Mucosa of stomach (tissue), 1 donor: ENCODE measurements around the gene MRPL28.

Experiments
- H3K27me3 ChIP-seq: one replicate; pipeline ENCODE4 v1.7.0; 2013; ENCODE audit warnings: mild to moderate bottlenecking, low read length; ENCODE audit not compliant: control insufficient read depth, insufficient read depth
- H3K36me3 ChIP-seq: one replicate; pipeline ENCODE4 v1.7.0; 2013; ENCODE audit warnings: low read length; ENCODE audit not compliant: control insufficient read depth, insufficient read depth
- H3K4me1 ChIP-seq: one replicate; pipeline ENCODE4 v1.7.0; 2013; ENCODE audit warnings: mild to moderate bottlenecking, low read length; ENCODE audit not compliant: control insufficient read depth, insufficient read depth
- H3K4me3 ChIP-seq: one replicate; pipeline ENCODE4 v1.7.0; 2013; ENCODE audit warnings: low read length
- H3K9ac ChIP-seq: one replicate; pipeline ENCODE4 v1.7.0; 2013; ENCODE audit warnings: mild to moderate bottlenecking, low read length, moderate library complexity
- H3K9me3 ChIP-seq: one replicate; pipeline ENCODE4 v1.7.0; 2013; ENCODE audit warnings: mild to moderate bottlenecking, low read length, moderate library complexity; ENCODE audit not compliant: control insufficient read depth
- donor health status: Pancreatic carcinoma.

MRPL28 gene

DNA sequence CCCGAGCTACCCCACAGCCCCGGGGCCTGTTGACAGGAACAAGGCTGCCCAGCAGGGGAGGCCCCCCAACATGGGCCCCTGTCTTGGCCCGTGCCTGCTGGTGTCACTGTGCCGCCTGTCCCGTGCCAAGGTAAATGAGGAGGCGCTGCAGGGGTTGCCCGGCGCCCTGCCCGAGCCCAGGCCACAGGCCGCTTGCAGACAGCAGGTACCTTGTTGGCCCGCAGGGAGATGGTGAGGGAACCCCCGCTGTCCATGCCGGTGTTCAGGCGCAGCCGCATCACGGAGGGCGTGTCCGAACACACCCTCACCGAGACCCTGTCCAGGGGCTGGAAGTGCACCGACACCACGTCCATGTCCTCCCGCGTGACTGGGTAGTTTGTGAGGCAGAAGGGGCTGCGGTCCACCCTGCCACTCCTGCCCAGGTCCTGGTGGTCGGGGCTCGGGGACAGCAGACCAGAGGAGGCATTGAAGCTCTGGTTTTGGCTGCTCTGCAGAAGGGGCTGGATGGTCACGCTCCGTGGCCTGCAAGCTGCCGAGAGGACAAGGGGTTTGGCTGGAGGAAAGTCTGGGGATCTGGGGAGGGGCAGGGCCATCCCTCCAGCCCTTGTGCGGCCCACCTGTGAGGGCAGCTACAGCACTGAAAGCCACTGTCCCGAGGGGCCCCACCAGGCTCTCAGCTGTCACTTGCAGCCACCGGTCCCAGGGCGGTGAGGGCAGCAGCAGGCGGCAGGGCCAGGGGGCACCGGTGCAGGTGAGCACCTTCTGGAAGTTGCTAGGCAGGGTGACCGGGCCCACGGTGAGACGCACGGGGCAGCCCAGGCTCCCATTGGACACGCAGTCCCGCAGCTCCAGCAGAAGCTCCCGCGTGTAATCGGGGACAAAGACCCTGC, 5.8 kb upstream of the MRPL28 start:
- H3K36me3 ChIP-seq: peaks cover 10% of the 10 kb centered on the region

GRCh38 chr16:375212-375611, 4.9 kb upstream of the MRPL28 start:
- Histone ChIP-seq H3K9ac (no peak overlapping the region), H3K9me3 (no peaks in the 10 kb centered on the region), H3K4me3 (no peak overlapping the region), H3K36me3 (peaks cover 10% of the 10 kb centered on the region), H3K27me3 (no peaks in the 10 kb centered on the region), H3K4me1 (peaks cover 27% of the 10 kb centered on the region)

More for the DNA sequence above, 5.8 kb upstream of the MRPL28 start:
- Histone ChIP-seq H3K9ac (no peak overlapping the region), H3K9me3 (no peaks in the 10 kb centered on the region), H3K4me3 (no peak overlapping the region), H3K27me3 (no peaks in the 10 kb centered on the region), H3K4me1 (peaks cover 27% of the 10 kb centered on the region)

DNA sequence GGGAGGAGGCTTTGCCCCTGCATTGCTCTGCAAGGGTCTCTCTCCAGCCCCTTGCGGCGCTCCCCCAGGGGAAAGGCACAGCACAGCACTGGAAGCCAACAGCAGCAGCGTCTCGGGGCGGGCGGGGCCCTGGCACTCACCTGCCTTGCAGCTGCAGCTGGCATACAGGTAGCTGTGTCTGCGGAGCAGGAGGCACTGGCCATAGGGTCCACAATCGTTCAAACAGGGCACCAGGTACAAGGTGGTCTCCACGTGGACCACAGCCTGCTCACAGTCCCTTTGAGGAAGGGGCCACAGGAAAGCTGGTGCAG, 4.2 kb upstream of the MRPL28 start:
- Histone ChIP-seq H3K9ac (no peak overlapping the region), H3K4me3 (no peak overlapping the region), H3K36me3 (peaks cover 10% of the 10 kb centered on the region), H3K27me3 (no peaks in the 10 kb centered on the region), H3K9me3 (no peaks in the 10 kb centered on the region), H3K4me1 (peaks cover 25% of the 10 kb centered on the region)

DNA sequence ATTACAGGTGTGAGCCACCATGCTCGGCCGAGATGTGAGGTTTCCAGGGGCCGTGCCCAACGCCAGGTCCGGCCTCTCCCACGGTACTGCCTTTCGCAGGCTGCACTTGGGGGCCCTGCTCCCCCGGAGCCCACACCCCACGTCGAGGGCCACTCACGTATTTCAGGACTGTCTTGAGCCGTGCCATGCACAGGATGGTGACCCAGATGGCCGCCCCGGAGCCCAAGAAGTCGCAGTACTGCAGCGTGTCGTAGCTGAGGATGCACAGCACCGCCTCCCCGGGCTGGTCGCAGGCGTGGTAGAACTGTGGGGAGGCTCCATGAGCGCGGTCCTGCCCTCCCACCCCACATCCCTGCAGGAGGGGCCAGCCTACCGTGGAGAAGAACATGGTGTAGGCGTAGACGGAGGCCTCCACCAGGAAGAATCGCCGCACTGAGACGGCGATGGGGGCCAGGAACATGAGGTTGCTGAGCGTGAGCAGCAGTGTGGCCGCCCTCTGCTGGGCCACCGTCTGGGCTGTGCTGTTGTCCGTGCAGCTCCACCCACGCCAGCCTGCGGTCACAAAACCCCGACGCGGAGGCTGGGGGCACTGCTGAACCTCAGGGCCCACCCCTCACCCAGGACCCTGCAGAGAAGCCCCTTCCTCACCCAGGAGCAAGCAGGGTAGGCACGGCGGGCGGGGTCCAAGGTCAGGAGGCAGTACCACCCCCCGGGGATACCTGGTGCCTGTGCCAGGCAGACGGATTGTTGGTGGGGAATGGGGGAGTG, 3.7 kb upstream of the MRPL28 start:
- peaks cover 13% of the 10 kb centered on the region for H3K36me3 ChIP-seq
- H3K9me3 ChIP-seq: no peaks in the 10 kb centered on the region
- H3K9ac ChIP-seq: no peak overlapping the region
- peaks cover 24% of the 10 kb centered on the region for H3K4me1 ChIP-seq
- H3K27me3 ChIP-seq: no peaks in the 10 kb centered on the region
- no peak overlapping the region for H3K4me3 ChIP-seq

DNA sequence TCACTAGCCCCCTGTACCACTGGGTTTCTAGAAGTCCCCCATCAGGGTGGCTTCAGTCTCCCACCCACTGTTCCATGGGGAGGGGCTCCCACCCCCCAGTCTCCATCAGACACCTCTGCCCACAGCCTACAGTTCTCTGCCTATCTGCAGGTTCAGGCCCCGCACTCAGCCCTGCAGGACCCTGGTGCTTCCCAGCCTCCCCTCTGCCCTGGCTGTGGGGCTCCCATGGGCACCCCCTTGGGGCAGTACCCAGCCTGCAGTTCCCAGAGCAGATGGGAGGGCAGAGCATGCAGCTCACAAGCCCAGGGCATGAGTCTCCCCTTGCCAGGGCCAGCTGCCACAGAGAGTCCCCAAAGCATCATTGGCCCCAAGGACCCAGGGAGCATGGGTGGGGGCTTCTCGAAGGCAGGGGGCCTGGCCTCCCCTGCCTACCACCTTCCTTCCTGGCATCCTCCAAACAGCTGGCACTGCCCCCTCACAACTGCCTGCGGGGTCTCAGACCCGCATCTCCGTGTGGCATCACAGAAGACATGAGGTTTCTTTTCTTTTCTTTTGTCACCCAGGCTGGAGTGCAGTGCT, 2.8 kb upstream of the MRPL28 start:
- Histone ChIP-seq H3K36me3 (peaks cover 21% of the 10 kb centered on the region), H3K4me3 (no peak overlapping the region), H3K9ac (no peak overlapping the region), H3K9me3 (no peaks in the 10 kb centered on the region), H3K4me1 (peaks cover 19% of the 10 kb centered on the region), H3K27me3 (no peaks in the 10 kb centered on the region)

GRCh38 chr16:372302-372983, 2.1 kb upstream of the MRPL28 start:
- H3K9ac ChIP-seq: no peak overlapping the region

GRCh38 chr16:371515-372301, 1.4 kb upstream of the MRPL28 start:
- peaks cover 16% of the 10 kb centered on the region for H3K36me3 ChIP-seq

More at GRCh38 chr16:372302-372983, 2.1 kb upstream of the MRPL28 start:
- Histone ChIP-seq H3K4me3 (no peak overlapping the region), H3K9me3 (no peaks in the 10 kb centered on the region), H3K27me3 (no peaks in the 10 kb centered on the region), H3K4me1 (peaks cover 19% of the 10 kb centered on the region), H3K36me3 (peaks cover 21% of the 10 kb centered on the region)

DNA sequence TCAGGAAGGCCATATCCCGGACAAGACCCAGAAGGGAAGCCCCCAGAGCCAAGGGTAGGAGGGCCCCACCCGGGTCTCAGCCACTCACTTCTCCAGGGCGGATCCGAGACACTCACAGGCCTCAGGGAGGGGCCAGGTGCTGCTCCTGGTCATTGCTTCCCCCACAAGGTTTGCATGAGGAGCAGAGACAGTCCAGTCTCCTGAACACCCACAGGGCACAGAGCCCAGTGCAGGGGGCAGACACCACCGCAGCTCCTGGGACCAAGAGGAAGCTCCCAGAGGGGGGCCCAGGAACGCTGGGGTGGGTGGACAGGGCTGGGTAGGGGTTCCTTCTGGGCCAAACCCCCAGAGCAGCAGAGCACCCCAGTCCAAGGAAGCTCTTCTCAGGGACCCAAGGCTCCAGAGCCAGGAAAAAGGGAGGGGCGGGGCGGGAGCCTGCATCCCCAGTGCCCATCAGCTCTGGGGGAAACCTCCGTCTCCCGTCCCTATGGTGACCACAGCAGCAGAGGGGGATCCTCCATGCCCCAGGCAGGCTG, 709 bp upstream of the MRPL28 start:
- H3K9me3 ChIP-seq: no peaks in the 10 kb centered on the region
- H3K27me3 ChIP-seq: no peaks in the 10 kb centered on the region
- H3K36me3 ChIP-seq: peaks cover 13% of the 10 kb centered on the region
- no peak overlapping the region for H3K4me3 ChIP-seq
- peaks cover 19% of the 10 kb centered on the region for H3K4me1 ChIP-seq
- H3K9ac ChIP-seq: peak overlapping the region; percentile 55

More at GRCh38 chr16:371515-372301, 1.4 kb upstream of the MRPL28 start:
- no peak overlapping the region for H3K9ac ChIP-seq
- H3K4me1 ChIP-seq: peaks cover 19% of the 10 kb centered on the region
- no peak overlapping the region for H3K4me3 ChIP-seq
- H3K27me3 ChIP-seq: no peaks in the 10 kb centered on the region
- H3K9me3 ChIP-seq: no peaks in the 10 kb centered on the region

DNA sequence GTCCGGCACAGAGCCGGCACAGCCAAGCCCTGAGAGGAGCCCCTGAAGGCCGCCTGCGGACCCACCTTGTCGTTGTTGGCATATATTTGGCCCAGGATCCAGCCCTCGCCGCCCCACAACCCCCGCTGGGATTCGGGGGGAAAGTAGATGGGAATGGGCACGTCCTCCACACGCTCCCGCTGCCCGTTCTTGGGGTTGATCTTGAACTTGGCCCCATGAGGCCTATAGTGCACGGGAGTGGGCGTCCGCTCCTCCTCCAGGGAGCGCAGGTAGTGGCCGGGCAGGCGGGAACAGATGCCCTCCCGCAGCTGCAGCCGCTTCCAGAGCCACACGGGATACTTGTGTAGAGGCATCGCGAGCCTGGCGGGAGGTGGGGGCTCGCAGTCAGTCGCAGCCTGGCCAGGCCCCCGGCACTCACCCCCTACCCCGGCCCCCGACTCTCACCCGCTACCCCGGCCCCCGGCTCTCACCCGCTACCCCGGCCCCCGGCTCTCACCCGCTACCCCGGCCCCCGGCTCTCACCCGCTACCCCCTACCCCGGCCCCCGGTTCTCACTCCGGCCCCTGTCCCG, 387 bp downstream of the MRPL28 start:
- peaks cover 19% of the 10 kb centered on the region for H3K4me1 ChIP-seq
- no peak overlapping the region for H3K4me3 ChIP-seq
- no peaks in the 10 kb centered on the region for H3K27me3 ChIP-seq
- no peak overlapping the region for H3K9ac ChIP-seq
- no peaks in the 10 kb centered on the region for H3K9me3 ChIP-seq
- peaks cover 11% of the 10 kb centered on the region for H3K36me3 ChIP-seq

GRCh38 chr16:369275-369865, 968 bp downstream of the MRPL28 start:
- Histone ChIP-seq H3K9me3 (no peaks in the 10 kb centered on the region), H3K4me1 (peaks cover 23% of the 10 kb centered on the region), H3K27me3 (peaks cover 6% of the 10 kb centered on the region), H3K4me3 (no peak overlapping the region), H3K9ac (no peak overlapping the region), H3K36me3 (peaks cover 11% of the 10 kb centered on the region)
